Astrocyte (in vitro differentiated cells and primary cell): ENCODE results near the gene CDC20. TPM values are rescaled to one million over a fixed set of nuclear protein-coding genes. Genes with fewer than 3 reads are reported as not detected.
"Not testable (repeated sequence)": the region's sequence is repeated elsewhere in the genome, so short reads cannot be mapped to it uniquely, and the experiment has no call there.

Source experiments
- DNase-seq: peaks from one replicate; pipeline ENCODE4 v3.0.0-alpha.2; 2010; ENCODE audit warnings: low read depth
- FAIRE-seq: peaks from 2 replicates; lab custom pipeline; 2011; peaks lifted over from hg19 to GRCh38; lab: Jason Lieb, UNC
- H2AFZ ChIP-seq: 2 replicates; pipeline ENCODE4 v1.6.0; 2012; ENCODE audit warnings: low read depth, low read length, inconsistent platforms
- H3K27ac ChIP-seq: 2 replicates; pipeline ENCODE4 v1.5.1; 2011; ENCODE audit warnings: low read depth, low read length, inconsistent platforms
- H3K27me3 ChIP-seq: 2 replicates; pipeline ENCODE4 v1.6.0; 2011; ENCODE audit warnings: low read length, inconsistent platforms; ENCODE audit not compliant: insufficient read depth
- H3K36me3 ChIP-seq: 2 replicates; pipeline ENCODE4 v1.5.1; 2011; ENCODE audit warnings: low read length, inconsistent platforms; ENCODE audit not compliant: insufficient read depth
- H3K4me1 ChIP-seq: 2 replicates; pipeline ENCODE4 v1.5.1; 2011; ENCODE audit warnings: low read length, inconsistent platforms; ENCODE audit not compliant: insufficient read depth
- H3K4me2 ChIP-seq: 2 replicates; pipeline ENCODE4 v1.6.0; 2012; ENCODE audit warnings: low read length, inconsistent platforms
- H3K4me3 ChIP-seq: 2 replicates; pipeline ENCODE4 v1.5.1; 2011; ENCODE audit warnings: low read depth, mild to moderate bottlenecking, low read length, inconsistent platforms; ENCODE audit not compliant: insufficient read depth
- H3K79me2 ChIP-seq: 2 replicates; pipeline ENCODE4 v1.6.0; 2012; ENCODE audit warnings: mild to moderate bottlenecking, low read length, inconsistent platforms; ENCODE audit not compliant: insufficient read depth
- H3K9ac ChIP-seq: 2 replicates; pipeline ENCODE4 v1.6.0; 2012; ENCODE audit warnings: mild to moderate bottlenecking, low read length, inconsistent platforms
- H3K9me3 ChIP-seq: 2 replicates; pipeline ENCODE4 v1.5.1; 2012; ENCODE audit warnings: low read depth, mild to moderate bottlenecking, low read length, inconsistent platforms; ENCODE audit not compliant: insufficient read depth
- H4K20me1 ChIP-seq: 2 replicates; pipeline ENCODE4 v1.6.0; 2012; ENCODE audit warnings: low read length, inconsistent platforms; ENCODE audit not compliant: insufficient read depth
- H3K27ac Mint-ChIP-seq: one replicate; pipeline ENCODE4 v1.8.0; 2021; ENCODE audit warnings: mild to moderate bottlenecking, mixed read lengths; ENCODE audit not compliant: unreplicated experiment
- H3K27me3 Mint-ChIP-seq: one replicate; pipeline ENCODE4 v1.8.0; 2021; ENCODE audit warnings: low read depth, mixed read lengths; ENCODE audit not compliant: unreplicated experiment
- H3K36me3 Mint-ChIP-seq: one replicate; pipeline ENCODE4 v1.8.0; 2021; ENCODE audit warnings: low read depth, mixed read lengths; ENCODE audit not compliant: unreplicated experiment
- H3K4me1 Mint-ChIP-seq: one replicate; pipeline ENCODE4 v1.8.0; 2021; ENCODE audit warnings: low read depth, mixed read lengths; ENCODE audit not compliant: unreplicated experiment
- H3K4me3 Mint-ChIP-seq: one replicate; pipeline ENCODE4 v1.8.0; 2021; ENCODE audit warnings: mild to moderate bottlenecking, moderate library complexity, mixed read lengths; ENCODE audit not compliant: unreplicated experiment
- H3K9me3 Mint-ChIP-seq: one replicate; pipeline ENCODE4 v1.8.0; 2021; ENCODE audit warnings: mild to moderate bottlenecking, mixed read lengths; ENCODE audit not compliant: unreplicated experiment
- CTCF ChIP-seq: IDR thresholded peaks from 2 replicates; pipeline ENCODE4 v1.5.1; 2011; ENCODE audit warnings: low read depth, mild to moderate bottlenecking, inconsistent platforms, low read length, moderate library complexity; ENCODE audit not compliant: insufficient read depth
- EZH2 ChIP-seq: IDR thresholded peaks from 2 replicates; pipeline ENCODE4 v1.6.1; 2012; ENCODE audit warnings: mild to moderate bottlenecking, low read length, inconsistent platforms; ENCODE audit not compliant: insufficient read depth
- total RNA-seq: library from RNA; stranded (reverse); gene quantifications from 2 replicates; pipeline ENCODE4 v1.2.1, GENCODE V29; 2021

Gene CDC20
- total RNA-seq, 1 donor from 2014 or later: 14.5 TPM

- Histone ChIP-seq H3K79me2 (peaks cover 58% of the 10 kb centered on the region), H3K36me3 (peaks cover 7% of the 10 kb centered on the region), H3K4me3 (no peak overlapping the region), H4K20me1 (peaks cover 29% of the 10 kb centered on the region), H3K4me2 (no peak overlapping the region), H3K9ac (no peak overlapping the region), H2AFZ (no peak overlapping the region), H3K27ac (no peak overlapping the region), H3K9me3 (no peaks in the 10 kb centered on the region), H3K4me1 (peaks cover 4% of the 10 kb centered on the region), H3K27me3 (no peaks in the 10 kb centered on the region)
- no peak overlapping the region for H3K4me3 Mint-ChIP-seq
- H3K9me3 Mint-ChIP-seq: no peaks in the 10 kb centered on the region
- no peak for DNase-seq
- H3K27me3 Mint-ChIP-seq: no peaks in the 10 kb centered on the region
- no peak for FAIRE-seq
- H3K36me3 Mint-ChIP-seq: peaks cover 9% of the 10 kb centered on the region
- H3K4me1 Mint-ChIP-seq: no peaks in the 10 kb centered on the region
- TF ChIP-seq CTCF (no peak), EZH2 (no peak)
- H3K27ac Mint-ChIP-seq: no peak overlapping the region
Measured at GRCh38 chr1:43395523-43395922, 36.7 kb downstream of the CDC20 start.

- Mint-ChIP-seq H3K9me3 (no peaks in the 10 kb centered on the region), H3K27ac (no peak overlapping the region), H3K27me3 (no peaks in the 10 kb centered on the region), H3K36me3 (peaks cover 9% of the 10 kb centered on the region), H3K4me1 (no peaks in the 10 kb centered on the region), H3K4me3 (no peak overlapping the region)
- H3K9me3 ChIP-seq: no peaks in the 10 kb centered on the region
- no peak overlapping the region for H3K9ac ChIP-seq
- FAIRE-seq (no peak), DNase-seq (no peak)
- H3K4me1 ChIP-seq: no peaks in the 10 kb centered on the region
- H3K36me3 ChIP-seq: peaks cover 7% of the 10 kb centered on the region
- H3K27ac ChIP-seq: no peak overlapping the region
- no peak overlapping the region for H3K4me3 ChIP-seq
- H3K79me2 ChIP-seq: peaks cover 55% of the 10 kb centered on the region
- no peak overlapping the region for H2AFZ ChIP-seq
- H3K4me2 ChIP-seq: no peak overlapping the region
- no peaks in the 10 kb centered on the region for H3K27me3 ChIP-seq
- TF ChIP-seq EZH2 (no peak), CTCF (no peak)
- peaks cover 29% of the 10 kb centered on the region for H4K20me1 ChIP-seq
Measured at GRCh38 chr1:43396059-43396458, 37.3 kb downstream of the CDC20 start.

- H3K79me2 ChIP-seq: peaks cover 49% of the 10 kb centered on the region
- Mint-ChIP-seq H3K9me3 (no peaks in the 10 kb centered on the region), H3K4me3 (no peak overlapping the region), H3K27ac (no peak overlapping the region), H3K36me3 (peaks cover 17% of the 10 kb centered on the region), H3K4me1 (peaks cover 2% of the 10 kb centered on the region), H3K27me3 (no peaks in the 10 kb centered on the region)
- H3K9ac ChIP-seq: no peak overlapping the region
- H4K20me1 ChIP-seq: peaks cover 39% of the 10 kb centered on the region
- no peak overlapping the region for H3K4me3 ChIP-seq
- no peaks in the 10 kb centered on the region for H3K9me3 ChIP-seq
- FAIRE-seq: no peak
- no peak overlapping the region for H3K4me2 ChIP-seq
- TF ChIP-seq CTCF (no peak), EZH2 (no peak)
- no peaks in the 10 kb centered on the region for H3K4me1 ChIP-seq
- no peak overlapping the region for H2AFZ ChIP-seq
- peaks cover 7% of the 10 kb centered on the region for H3K36me3 ChIP-seq
- H3K27ac ChIP-seq: no peak overlapping the region
- DNase-seq: no peak
- H3K27me3 ChIP-seq: no peaks in the 10 kb centered on the region
Measured at GRCh38 chr1:43398227-43398626, 39.4 kb downstream of the CDC20 start.

- Histone ChIP-seq H3K79me2 (peaks cover 28% of the 10 kb centered on the region), H3K36me3 (peaks cover 16% of the 10 kb centered on the region), H4K20me1 (peaks cover 26% of the 10 kb centered on the region)
- not testable (repeated sequence) for H3K27ac ChIP-seq, FAIRE-seq, H3K9me3 Mint-ChIP-seq, H3K27me3 ChIP-seq, H3K4me1 Mint-ChIP-seq, DNase-seq, H3K27me3 Mint-ChIP-seq, H3K4me1 ChIP-seq, H3K4me3 Mint-ChIP-seq, H3K4me2 ChIP-seq, H2AFZ ChIP-seq, H3K27ac Mint-ChIP-seq, H3K9me3 ChIP-seq, H3K4me3 ChIP-seq, H3K9ac ChIP-seq
- H3K36me3 Mint-ChIP-seq: peaks cover 29% of the 10 kb centered on the region
Measured at GRCh38 chr1:43400441-43400840, 41.7 kb downstream of the CDC20 start.
